Body of pancreas (tissue), 4 donors: ENCODE results near the gene KDM4C.

Experiments
- CTCF ChIP-seq, 7 experiments: fragments of 450-650 bp in 4 of 7; fragments of 200-600 bp in 3 of 7; sonication (generic) in 3 of 7; IDR thresholded peaks; one replicate each; pipeline ENCODE4 v1.5.1; 2016 to 2019; ENCODE audit warnings: antibody characterized with exemption in 7 of 7
- POLR2A ChIP-seq, 3 donors: fragments of 450-650 bp; IDR thresholded peaks; one replicate each; pipeline ENCODE4 v1.6.1; 2016; ENCODE audit warnings: antibody characterized with exemption in 3 of 3, mild to moderate bottlenecking in 2 of 3

GRCh38 chr9:6782345-6782744 lies 24.6 kb downstream of the KDM4C start:
- TF ChIP-seq POLR2A (IDR thresholded peaks at IDR 0.05) (no peak), CTCF (IDR thresholded peaks at IDR 0.05) (no peak)
